ENCODE data around the gene FRMPD4.

The FRMPD4 gene

GRCh38 chrX:12423346-12423745 lies 285.1 kb downstream of the FRMPD4 start:
- H2AFZ ChIP-seq, result no peak overlapping the region
- no peaks in the 10 kb centered on the region for H3K9me3 ChIP-seq (ENCODE audit: control insufficient read depth, low read length)
- no peak overlapping the region for H3K4me2 ChIP-seq (ENCODE audit: low read length)
- no peaks in the 10 kb centered on the region for H3K79me2 ChIP-seq
- no peaks in the 10 kb centered on the region for H3K36me3 ChIP-seq (ENCODE audit: control insufficient read depth, insufficient read depth, low read length)
- TF ChIP-seq, protein P1, sequence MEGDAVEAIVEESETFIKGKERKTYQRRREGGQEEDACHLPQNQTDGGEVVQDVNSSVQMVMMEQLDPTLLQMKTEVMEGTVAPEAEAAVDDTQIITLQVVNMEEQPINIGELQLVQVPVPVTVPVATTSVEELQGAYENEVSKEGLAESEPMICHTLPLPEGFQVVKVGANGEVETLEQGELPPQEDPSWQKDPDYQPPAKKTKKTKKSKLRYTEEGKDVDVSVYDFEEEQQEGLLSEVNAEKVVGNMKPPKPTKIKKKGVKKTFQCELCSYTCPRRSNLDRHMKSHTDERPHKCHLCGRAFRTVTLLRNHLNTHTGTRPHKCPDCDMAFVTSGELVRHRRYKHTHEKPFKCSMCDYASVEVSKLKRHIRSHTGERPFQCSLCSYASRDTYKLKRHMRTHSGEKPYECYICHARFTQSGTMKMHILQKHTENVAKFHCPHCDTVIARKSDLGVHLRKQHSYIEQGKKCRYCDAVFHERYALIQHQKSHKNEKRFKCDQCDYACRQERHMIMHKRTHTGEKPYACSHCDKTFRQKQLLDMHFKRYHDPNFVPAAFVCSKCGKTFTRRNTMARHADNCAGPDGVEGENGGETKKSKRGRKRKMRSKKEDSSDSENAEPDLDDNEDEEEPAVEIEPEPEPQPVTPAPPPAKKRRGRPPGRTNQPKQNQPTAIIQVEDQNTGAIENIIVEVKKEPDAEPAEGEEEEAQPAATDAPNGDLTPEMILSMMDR (IDR thresholded peaks at IDR 0.05), result no peak
- H3K4me1 ChIP-seq, result no peaks in the 10 kb centered on the region
- H3K27me3 ChIP-seq (ENCODE audit: control insufficient read depth, insufficient read depth, low read length), result no peaks in the 10 kb centered on the region
- H3K27ac ChIP-seq, result no peak overlapping the region
- no peak overlapping the region for H3K9ac ChIP-seq
- no peak overlapping the region for H3K4me3 ChIP-seq (ENCODE audit: low read depth, low read length)

GRCh38 chrX:12425496-12425895 lies 287.2 kb downstream of the FRMPD4 start:
- no peak overlapping the region for H3K4me3 ChIP-seq (ENCODE audit: low read depth, low read length)
- no peaks in the 10 kb centered on the region for H3K9me3 ChIP-seq (ENCODE audit: control insufficient read depth, low read length)
- no peaks in the 10 kb centered on the region for H3K4me1 ChIP-seq
- no peak overlapping the region for H3K27ac ChIP-seq
- H3K4me2 ChIP-seq (ENCODE audit: low read length), result no peak overlapping the region
- no peaks in the 10 kb centered on the region for H3K27me3 ChIP-seq (ENCODE audit: control insufficient read depth, insufficient read depth, low read length)
- H2AFZ ChIP-seq, result no peak overlapping the region
- no peaks in the 10 kb centered on the region for H3K79me2 ChIP-seq
- no peaks in the 10 kb centered on the region for H3K36me3 ChIP-seq (ENCODE audit: control insufficient read depth, insufficient read depth, low read length)
- H3K9ac ChIP-seq, result no peak overlapping the region
- TF ChIP-seq, protein P1 (IDR thresholded peaks at IDR 0.05), result no peak

GRCh38 chrX:12426420-12426819 lies 288.1 kb downstream of the FRMPD4 start:
- H3K9ac ChIP-seq, result no peak overlapping the region
- H3K27ac ChIP-seq, result no peak overlapping the region
- no peaks in the 10 kb centered on the region for H3K36me3 ChIP-seq (ENCODE audit: control insufficient read depth, insufficient read depth, low read length)
- H3K9me3 ChIP-seq (ENCODE audit: control insufficient read depth, low read length), result no peaks in the 10 kb centered on the region
- no peak overlapping the region for H3K4me3 ChIP-seq (ENCODE audit: low read depth, low read length)
- H3K4me2 ChIP-seq (ENCODE audit: low read length), result no peak overlapping the region
- H3K4me1 ChIP-seq, result no peaks in the 10 kb centered on the region
- TF ChIP-seq, protein P1 (IDR thresholded peaks at IDR 0.05), result no peak
- H3K79me2 ChIP-seq, result no peaks in the 10 kb centered on the region
- no peaks in the 10 kb centered on the region for H3K27me3 ChIP-seq (ENCODE audit: control insufficient read depth, insufficient read depth, low read length)
- H2AFZ ChIP-seq, result no peak overlapping the region

- Histone ChIP-seq H2AFZ (no peak overlapping the region), H3K9me3 (ENCODE audit: control insufficient read depth, low read length) (no peaks in the 10 kb centered on the region), H3K9ac (no peak overlapping the region), H3K27me3 (ENCODE audit: control insufficient read depth, insufficient read depth, low read length) (no peaks in the 10 kb centered on the region), H3K79me2 (no peaks in the 10 kb centered on the region), H3K4me3 (ENCODE audit: low read depth, low read length) (no peak overlapping the region), H3K4me2 (ENCODE audit: low read length) (no peak overlapping the region), H3K4me1 (no peaks in the 10 kb centered on the region), H3K27ac (no peak overlapping the region), H3K36me3 (ENCODE audit: control insufficient read depth, insufficient read depth, low read length) (no peaks in the 10 kb centered on the region)
- TF ChIP-seq, protein P1 (IDR thresholded peaks at IDR 0.05), result no peak
These were observed 296.2 kb downstream of the FRMPD4 start for GRCh38 chrX:12434493-12434892.

DNA sequence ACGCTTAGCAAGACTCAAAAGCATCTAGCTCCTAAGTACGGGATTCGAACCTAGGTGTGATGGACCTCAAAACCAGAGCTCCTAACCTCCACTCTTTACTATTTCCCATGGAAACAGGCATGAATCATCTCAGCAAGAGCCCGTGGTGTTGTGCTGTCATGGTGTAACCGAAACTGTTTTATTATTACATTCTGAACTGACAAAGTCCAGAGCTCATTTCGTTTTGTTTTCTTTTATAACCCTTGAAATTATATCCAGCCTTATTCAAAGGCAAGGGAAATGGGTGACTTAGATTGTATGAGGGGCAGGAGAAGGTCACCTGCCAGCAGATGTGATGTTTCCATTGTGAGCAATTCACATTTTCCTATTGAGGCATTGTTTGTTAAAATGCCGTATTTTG lies 301.1 kb downstream of the FRMPD4 start:
- Histone ChIP-seq H3K27ac (no peak overlapping the region), H3K9me3 (ENCODE audit: control insufficient read depth, low read length) (no peaks in the 10 kb centered on the region), H2AFZ (no peak overlapping the region), H3K36me3 (ENCODE audit: control insufficient read depth, insufficient read depth, low read length) (no peaks in the 10 kb centered on the region), H3K9ac (no peak overlapping the region), H3K4me3 (ENCODE audit: low read depth, low read length) (no peak overlapping the region), H3K4me2 (ENCODE audit: low read length) (no peak overlapping the region), H3K27me3 (ENCODE audit: control insufficient read depth, insufficient read depth, low read length) (no peaks in the 10 kb centered on the region), H3K4me1 (no peaks in the 10 kb centered on the region), H3K79me2 (no peaks in the 10 kb centered on the region)
- TF ChIP-seq, protein P1 (IDR thresholded peaks at IDR 0.05), result no peak

Measured in parathyroid adenoma (tissue), 2 donors.